Left ventricle myocardium inferior (tissue), 1 donor: Measurements from ENCODE around the gene CREB3L4. TPM values are rescaled to one million over a fixed set of nuclear protein-coding genes. Genes with fewer than 3 reads are reported as not detected.

Experiments
- DNase-seq: peaks from one replicate; pipeline ENCODE4 v3.0.0-alpha.2; 2020
- H3K27ac ChIP-seq: fragments of 200-600 bp; replicated peaks from 2 replicates; pipeline ENCODE4 v1.8.0; 2021
- H3K27me3 ChIP-seq: fragments of 200-600 bp; 2 replicates; pipeline ENCODE4 v1.8.0; 2021; ENCODE audit warnings: low read depth
- H3K36me3 ChIP-seq: fragments of 200-600 bp; 2 replicates; pipeline ENCODE4 v1.8.0; 2021
- H3K4me1 ChIP-seq: fragments of 200-600 bp; 2 replicates; pipeline ENCODE4 v1.8.0; 2021
- H3K4me3 ChIP-seq: fragments of 200-600 bp; 2 replicates; pipeline ENCODE4 v1.8.0; 2021; ENCODE audit warnings: mild to moderate bottlenecking, moderate library complexity
- H3K9me3 ChIP-seq: fragments of 200-600 bp; replicated peaks from 2 replicates; pipeline ENCODE4 v1.8.0; 2021
- intact Hi-C: fragments of 100-400 bp; cut with micrococcal nuclease; formaldehyde crosslinking; loops from one replicate; pipeline ENCODE4 v1.11.0; 2022
- total RNA-seq: library from RNA; stranded (reverse); fragmentation: NEBNext Ultra II Directional; extraction: Animal tissue kit (Norgen Biotek cat#: 25700); gene quantifications from one replicate; pipeline ENCODE4 v1.2.1, GENCODE V29; 2021
- TF ChIP-seq, protein P1 (sequence below): fragments of 200-600 bp; IDR thresholded peaks from 2 replicates; pipeline ENCODE4 v1.8.0; 2021; ENCODE audit warnings: antibody characterized with exemption, mild to moderate bottlenecking, borderline replicate concordance
- donor health status: DM: no; HTN: yes; CAD: no; lungs with severe emphysema.

Gene CREB3L4
- total RNA-seq, 1 donor from 2014 or later, result 4.8 TPM

DNA sequence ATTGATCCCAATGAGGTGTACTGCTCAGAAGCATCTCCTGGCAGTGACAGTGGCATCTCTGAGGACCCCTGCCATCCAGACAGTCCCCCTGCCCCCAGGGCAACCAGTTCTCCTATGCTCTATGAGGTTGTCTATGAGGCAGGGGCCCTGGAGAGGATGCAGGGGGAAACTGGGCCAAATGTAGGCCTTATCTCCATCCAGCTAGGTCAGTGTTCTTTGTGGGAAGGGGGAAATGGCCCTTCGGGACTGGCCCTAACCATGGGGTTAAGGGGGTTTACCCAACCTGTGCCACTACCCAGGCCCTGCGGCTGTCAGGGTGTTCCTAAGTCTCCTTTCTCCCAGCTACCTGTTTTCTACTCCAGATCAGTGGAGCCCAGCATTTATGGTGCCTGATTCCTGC is 1.3 kb downstream of the CREB3L4 start:
- no peak overlapping the region for H3K4me3 ChIP-seq
- H3K4me1 ChIP-seq, result peaks cover 38% of the 10 kb centered on the region
- no peaks in the 10 kb centered on the region for H3K27me3 ChIP-seq
- intact Hi-C loops, result no loop called here
- DNase-seq, result no peak
- H3K36me3 ChIP-seq, result peaks cover 10% of the 10 kb centered on the region
- TF ChIP-seq, protein P1, sequence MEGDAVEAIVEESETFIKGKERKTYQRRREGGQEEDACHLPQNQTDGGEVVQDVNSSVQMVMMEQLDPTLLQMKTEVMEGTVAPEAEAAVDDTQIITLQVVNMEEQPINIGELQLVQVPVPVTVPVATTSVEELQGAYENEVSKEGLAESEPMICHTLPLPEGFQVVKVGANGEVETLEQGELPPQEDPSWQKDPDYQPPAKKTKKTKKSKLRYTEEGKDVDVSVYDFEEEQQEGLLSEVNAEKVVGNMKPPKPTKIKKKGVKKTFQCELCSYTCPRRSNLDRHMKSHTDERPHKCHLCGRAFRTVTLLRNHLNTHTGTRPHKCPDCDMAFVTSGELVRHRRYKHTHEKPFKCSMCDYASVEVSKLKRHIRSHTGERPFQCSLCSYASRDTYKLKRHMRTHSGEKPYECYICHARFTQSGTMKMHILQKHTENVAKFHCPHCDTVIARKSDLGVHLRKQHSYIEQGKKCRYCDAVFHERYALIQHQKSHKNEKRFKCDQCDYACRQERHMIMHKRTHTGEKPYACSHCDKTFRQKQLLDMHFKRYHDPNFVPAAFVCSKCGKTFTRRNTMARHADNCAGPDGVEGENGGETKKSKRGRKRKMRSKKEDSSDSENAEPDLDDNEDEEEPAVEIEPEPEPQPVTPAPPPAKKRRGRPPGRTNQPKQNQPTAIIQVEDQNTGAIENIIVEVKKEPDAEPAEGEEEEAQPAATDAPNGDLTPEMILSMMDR, result no peak
- no peaks in the 10 kb centered on the region for H3K9me3 ChIP-seq
- H3K27ac ChIP-seq, result no peak overlapping the region

DNA sequence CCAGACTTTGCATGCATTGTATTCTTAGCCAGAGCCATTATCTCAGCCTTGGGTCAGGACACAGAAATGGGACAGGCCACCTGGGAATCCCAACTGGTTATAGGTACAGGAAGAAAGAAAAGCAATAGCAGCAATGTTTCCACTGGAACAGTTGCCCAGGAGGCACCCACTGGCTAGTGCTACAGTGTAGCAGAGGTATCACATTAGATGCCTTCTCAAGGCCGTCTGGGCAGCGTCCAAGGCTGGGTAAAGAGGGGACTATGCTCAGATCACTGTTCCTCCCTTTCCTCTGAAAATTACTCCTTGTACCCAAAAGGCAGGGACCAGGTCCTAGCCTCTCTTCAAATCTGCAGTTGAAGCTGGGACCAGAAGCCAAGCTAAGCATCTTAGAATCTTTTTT is 2.6 kb downstream of the CREB3L4 start:
- no peak overlapping the region for H3K4me3 ChIP-seq
- TF ChIP-seq, protein P1, result no peak
- no peak for DNase-seq

DNA sequence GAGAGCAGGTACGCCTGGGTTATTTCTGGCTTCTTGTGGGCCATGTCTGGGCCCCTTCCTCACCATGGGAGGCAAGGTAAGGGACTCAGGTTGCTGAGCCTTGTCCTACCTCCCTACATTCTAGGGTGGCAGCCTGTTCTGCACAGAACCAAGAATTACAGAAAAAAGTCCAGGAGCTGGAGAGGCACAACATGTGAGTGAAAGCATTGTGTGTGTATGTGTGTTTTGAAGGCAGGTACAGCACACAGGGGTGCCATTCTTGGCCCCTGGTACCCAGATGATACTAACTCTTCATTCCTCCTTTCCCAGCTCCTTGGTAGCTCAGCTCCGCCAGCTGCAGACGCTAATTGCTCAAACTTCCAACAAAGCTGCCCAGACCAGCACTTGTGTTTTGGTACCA is 5.4 kb downstream of the CREB3L4 start:
- H3K27me3 ChIP-seq, result no peaks in the 10 kb centered on the region
- H3K9me3 ChIP-seq, result no peaks in the 10 kb centered on the region
- peaks cover 36% of the 10 kb centered on the region for H3K4me1 ChIP-seq
- no peak overlapping the region for H3K27ac ChIP-seq
- TF ChIP-seq, protein P1, result no peak
- intact Hi-C loops, result no loop called here
- H3K36me3 ChIP-seq, result peaks cover 34% of the 10 kb centered on the region
- H3K4me3 ChIP-seq, result no peak overlapping the region
- DNase-seq, result no peak

More for the DNA sequence above, 2.6 kb downstream of the CREB3L4 start:
- H3K4me1 ChIP-seq, result peaks cover 29% of the 10 kb centered on the region
- intact Hi-C loops, result no loop called here
- H3K9me3 ChIP-seq, result no peaks in the 10 kb centered on the region
- peaks cover 24% of the 10 kb centered on the region for H3K36me3 ChIP-seq
- no peaks in the 10 kb centered on the region for H3K27me3 ChIP-seq
- no peak overlapping the region for H3K27ac ChIP-seq

DNA sequence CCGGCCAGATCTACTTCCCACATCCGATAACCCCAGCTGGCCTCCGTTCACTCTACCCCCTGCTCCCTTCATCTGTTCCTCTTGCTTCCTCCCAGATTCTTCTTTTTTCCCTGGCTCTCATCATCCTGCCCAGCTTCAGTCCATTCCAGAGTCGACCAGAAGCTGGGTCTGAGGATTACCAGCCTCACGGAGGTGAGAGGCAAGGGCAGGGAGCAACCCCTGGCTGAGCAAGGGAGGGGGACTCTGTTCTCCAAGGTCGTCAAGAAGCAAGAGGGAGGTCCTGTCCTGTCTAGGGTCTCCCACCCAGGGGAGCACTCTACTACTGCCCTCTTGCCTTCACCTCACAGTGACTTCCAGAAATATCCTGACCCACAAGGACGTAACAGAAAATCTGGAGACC is 5.8 kb downstream of the CREB3L4 start:
- DNase-seq, result no peak
- H3K27me3 ChIP-seq, result no peaks in the 10 kb centered on the region
- H3K9me3 ChIP-seq, result no peaks in the 10 kb centered on the region
- TF ChIP-seq, protein P1, result no peak
- H3K4me1 ChIP-seq, result peaks cover 36% of the 10 kb centered on the region
- H3K4me3 ChIP-seq, result no peak overlapping the region
- intact Hi-C loops, result no loop called here
- peaks cover 34% of the 10 kb centered on the region for H3K36me3 ChIP-seq
- H3K27ac ChIP-seq, result no peak overlapping the region

DNA sequence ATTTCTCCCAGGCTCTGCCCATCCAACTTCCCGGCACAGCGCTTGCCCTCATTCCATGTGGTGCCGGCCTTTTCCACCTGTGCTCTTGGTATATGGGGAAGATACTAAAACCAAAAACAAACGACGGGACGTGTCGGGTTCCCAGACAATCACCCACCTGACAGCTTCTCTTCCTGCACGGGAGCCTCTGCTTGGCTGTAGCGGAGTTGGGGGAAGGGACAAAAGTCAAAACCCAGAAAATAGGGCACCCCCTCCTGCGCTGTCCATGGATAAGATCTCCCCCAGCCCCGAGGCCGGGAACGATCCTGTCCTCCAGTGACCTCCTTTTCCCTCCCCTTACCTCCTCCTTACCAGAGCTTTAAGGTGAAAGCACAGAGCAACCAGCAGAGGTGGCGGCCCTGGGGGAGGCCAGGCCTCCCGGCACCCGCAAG is 9.1 kb downstream of the CREB3L4 start:
- intact Hi-C loops, result no loop called here
- peaks cover 36% of the 10 kb centered on the region for H3K36me3 ChIP-seq

More for the DNA sequence above, 9.1 kb downstream of the CREB3L4 start:
- no peak for DNase-seq
- no peaks in the 10 kb centered on the region for H3K9me3 ChIP-seq
- H3K27me3 ChIP-seq, result no peaks in the 10 kb centered on the region
- peak overlapping the region; percentile 94 for H3K27ac ChIP-seq
- peaks cover 37% of the 10 kb centered on the region for H3K4me1 ChIP-seq
- H3K4me3 ChIP-seq, result peak overlapping the region; percentile 87
- TF ChIP-seq, protein P1, result no peak
